NCI-H146 treated with DMSO at 0.1 percent for 48 hours (cell line): ENCODE results near the gene BTBD9.
"Not testable (repeated sequence)": the region's sequence is repeated elsewhere in the genome, so short reads cannot be mapped to it uniquely, and the experiment has no call there.

ENCODE experiments used
- DNase-seq: peaks from one replicate; lab custom pipeline; 2025; ENCODE audit not compliant: unreplicated experiment; lab: John Stamatoyannopoulos, UW

Gene BTBD9

GRCh38 chr6:38133932-38134703 is 505.6 kb downstream of the BTBD9 start:
- no peak for DNase-seq

DNA sequence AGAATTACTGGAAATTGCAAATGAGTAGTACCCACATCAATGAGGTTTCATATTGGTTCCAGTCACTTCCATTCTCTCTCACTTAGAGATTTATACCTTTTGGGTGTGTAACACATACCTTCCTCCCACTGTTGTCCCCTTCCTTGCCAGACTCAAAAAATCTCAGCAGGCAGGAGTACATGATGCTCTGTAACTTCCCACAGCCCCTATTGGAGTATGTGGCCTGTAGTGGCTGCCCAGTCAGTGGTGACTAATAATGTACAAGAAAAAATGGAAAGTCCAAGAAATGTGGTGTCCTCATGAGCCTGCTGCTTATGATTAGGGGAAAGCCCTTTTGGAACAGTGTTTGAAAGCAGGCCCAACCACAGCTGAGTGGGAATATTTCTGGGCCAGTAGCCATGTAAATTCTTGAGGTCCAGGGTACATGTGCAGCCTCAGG is 508.2 kb downstream of the BTBD9 start:
- no peak for DNase-seq

GRCh38 chr6:38127284-38127683 is 512.4 kb downstream of the BTBD9 start:
- no peak for DNase-seq

DNA sequence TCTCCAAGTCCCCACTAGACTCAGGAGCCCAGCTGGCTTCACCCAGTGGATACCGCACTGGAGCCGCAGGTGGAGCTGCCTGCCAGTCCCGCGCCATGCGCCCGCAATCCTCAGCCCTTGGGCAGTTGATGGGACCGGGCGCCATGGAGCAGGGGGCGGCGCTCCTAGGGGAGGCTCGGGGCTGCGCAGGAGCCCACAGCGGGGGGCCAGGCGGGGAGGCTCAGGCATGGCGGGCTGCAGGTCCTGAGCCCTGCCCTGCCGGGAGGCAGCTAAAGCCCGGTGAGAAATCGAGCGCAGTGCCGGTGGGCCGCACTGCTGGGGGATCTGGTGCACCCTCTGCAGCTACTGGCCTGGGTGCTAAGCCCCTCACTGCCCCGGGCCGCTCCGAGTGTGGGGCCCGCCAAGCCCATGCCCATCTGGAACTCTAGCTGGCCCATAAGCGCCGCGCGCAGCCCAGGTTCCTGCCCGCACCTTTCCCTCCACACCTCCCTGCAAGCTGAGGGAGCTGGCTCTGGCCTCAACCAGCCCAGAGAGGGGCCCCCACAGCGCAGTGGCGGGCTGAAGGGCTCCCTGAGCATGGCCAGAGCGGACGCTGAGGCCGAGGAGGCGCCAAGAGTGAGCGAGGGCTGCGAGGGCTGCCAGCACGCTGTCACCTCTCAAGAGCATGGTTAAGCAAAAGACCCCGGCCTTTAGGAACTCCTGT is 515.4 kb downstream of the BTBD9 start:
- not testable (repeated sequence) for DNase-seq

DNA sequence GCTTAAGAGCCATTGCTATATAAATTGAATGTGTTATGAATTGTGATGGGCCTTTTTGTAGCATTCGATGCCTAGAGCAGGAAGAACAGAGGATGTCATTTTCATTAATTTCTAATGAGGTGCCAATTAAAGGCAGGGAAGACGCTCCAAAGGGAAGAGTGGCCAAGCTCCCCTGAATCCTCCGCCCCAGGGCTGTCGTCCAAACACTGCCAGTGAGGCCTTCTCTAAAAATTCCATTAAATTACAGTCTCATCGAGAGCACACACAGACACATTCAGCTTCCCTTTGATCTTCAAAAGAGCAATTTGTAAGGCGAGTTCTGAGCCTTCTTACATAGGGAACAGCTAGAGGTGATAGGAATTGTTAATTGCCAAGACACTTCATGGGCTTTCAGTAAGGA is 520.2 kb downstream of the BTBD9 start:
- no peak for DNase-seq

DNA sequence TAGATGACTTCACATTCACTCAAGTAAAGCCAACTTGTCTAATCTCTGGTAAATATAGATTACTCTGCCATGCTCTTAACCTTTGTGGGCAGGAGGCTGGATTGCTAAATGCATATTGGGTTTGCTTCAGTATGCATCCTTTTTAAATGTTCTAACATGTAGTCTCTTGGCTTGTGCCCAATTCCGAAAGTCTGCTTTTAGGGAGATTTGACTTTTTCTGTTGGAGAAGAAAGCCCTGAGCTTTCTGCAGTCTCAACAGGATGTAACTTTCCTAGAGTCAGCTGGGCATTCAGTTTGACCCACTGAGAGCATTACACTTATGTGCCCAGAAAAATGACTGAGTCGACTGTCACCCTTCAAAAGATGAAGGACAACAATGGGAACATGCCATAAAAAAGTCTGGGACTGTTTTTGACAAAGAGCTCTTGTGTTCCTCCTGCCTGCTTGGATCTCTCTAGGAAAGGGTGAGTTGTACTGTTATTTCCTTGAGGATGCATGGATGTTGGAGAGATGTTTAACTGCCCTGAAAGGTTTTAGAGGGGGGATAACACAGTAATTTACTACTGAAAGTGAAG is 520.9 kb downstream of the BTBD9 start:
- DNase-seq = no peak
